ES-I3 (cell line): ENCODE data around the gene GAST.
A peak's percentile ranks its signal among the peaks of the same experiment; 100 is the strongest.
"Not testable (repeated sequence)": the region's sequence is repeated elsewhere in the genome, so short reads cannot be mapped to it uniquely, and the experiment has no call there.

Experiments used
- H3K36me3 ChIP-seq: 2 replicates; pipeline ENCODE4 v1.6.1; 2013; ENCODE audit warnings: mild to moderate bottlenecking, low read length, control low read depth, moderate library complexity; ENCODE audit not compliant: insufficient read depth
- H3K4me1 ChIP-seq: 2 replicates; pipeline ENCODE4 v1.6.1; 2013; ENCODE audit warnings: mild to moderate bottlenecking, control low read depth, low read length; ENCODE audit not compliant: insufficient read depth
- H3K9ac ChIP-seq: 2 replicates; pipeline ENCODE4 v1.6.1; 2013; ENCODE audit warnings: low read depth, mild to moderate bottlenecking, low read length, moderate library complexity
- H3K9me3 ChIP-seq: 2 replicates; pipeline ENCODE4 v1.6.1; 2013; ENCODE audit warnings: mild to moderate bottlenecking, low read length, moderate library complexity; ENCODE audit not compliant: control insufficient read depth, insufficient read depth

Gene GAST

DNA sequence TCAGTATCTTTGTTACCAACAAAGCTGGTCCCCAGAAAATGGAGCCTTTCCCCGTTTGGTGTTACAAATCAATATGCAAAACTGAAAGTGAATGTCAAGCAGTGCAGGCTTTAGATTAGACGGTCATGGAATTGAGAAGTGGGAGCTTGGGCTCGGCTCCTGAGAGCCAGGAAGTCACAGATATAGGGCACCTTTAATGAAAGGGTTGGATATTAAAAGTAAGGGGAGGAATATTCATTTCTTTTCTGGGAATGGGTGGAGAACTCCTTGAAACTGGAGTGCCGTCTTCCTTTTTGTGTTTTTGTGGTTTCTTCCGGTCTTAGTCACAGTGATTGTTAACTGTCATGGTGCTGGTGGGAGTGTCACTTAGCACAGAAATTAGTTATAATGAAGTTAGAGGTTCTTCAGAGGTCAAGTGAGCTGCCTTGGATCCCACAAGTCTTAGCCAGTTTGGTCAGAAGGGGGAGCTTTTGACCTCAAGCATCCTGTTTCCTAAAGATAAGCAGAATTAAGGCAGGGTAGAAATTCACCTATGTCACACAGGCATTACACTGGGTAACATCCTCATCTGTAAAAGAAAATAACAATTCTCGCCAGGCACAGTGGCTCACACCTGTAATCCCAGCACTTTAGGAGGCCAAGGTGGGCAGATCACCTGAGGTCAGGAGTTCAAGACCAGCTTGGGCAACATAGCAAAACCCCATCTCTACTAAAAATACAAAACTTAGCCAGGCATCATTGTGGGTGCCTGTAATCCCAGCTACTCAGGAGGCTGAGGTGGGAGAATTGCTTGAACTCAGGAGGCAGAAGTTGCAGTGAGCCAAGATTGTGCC, 33.0 kb upstream of the GAST start:
- H3K36me3 ChIP-seq: no peaks in the 10 kb centered on the region
- H3K9me3 ChIP-seq: no peaks in the 10 kb centered on the region
- H3K4me1 ChIP-seq: peaks cover 20% of the 10 kb centered on the region; the same call in 1 of the 2 replicates
- H3K9ac ChIP-seq: peak overlapping the region; percentile 14; the same call in 1 of the 2 replicates

DNA sequence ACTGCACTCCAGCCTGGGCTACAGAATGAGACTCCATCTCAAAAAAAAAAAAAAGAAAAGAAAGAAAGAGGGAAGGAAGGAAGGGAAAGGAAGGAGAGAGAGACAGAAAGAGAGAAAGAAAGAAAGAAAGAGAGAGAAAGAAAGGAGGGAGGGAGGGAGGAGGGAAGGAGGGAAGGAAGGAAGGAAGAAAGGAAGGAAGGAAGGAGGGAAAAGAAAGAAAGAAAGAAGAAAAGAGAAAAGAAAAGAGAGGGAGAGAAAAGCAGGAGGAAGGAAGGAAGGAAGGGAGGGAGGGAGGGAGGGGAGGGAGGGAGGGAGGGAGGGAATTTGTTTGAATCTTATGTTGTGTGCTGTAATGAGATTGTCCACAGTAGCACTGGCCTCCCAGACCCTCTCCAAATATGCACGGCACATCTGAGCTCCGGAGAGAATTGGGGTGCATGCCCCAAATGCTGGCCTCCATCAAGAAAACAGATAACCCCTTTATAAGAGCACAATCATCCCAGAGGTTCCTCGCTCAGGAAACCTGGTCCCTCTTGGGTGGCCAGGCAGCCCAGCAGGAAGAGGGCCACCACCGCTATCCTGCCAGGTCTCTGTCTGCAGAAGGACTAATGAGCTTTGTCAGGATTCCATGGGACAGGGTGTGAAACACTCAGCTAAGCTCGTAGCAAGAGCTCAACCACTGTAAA, 32.2 kb upstream of the GAST start:
- Histone ChIP-seq H3K36me3 (no peaks in the 10 kb centered on the region), H3K9me3 (no peaks in the 10 kb centered on the region), H3K9ac (no peak overlapping the region), H3K4me1 (peaks cover 20% of the 10 kb centered on the region; the same call in 1 of the 2 replicates)

DNA sequence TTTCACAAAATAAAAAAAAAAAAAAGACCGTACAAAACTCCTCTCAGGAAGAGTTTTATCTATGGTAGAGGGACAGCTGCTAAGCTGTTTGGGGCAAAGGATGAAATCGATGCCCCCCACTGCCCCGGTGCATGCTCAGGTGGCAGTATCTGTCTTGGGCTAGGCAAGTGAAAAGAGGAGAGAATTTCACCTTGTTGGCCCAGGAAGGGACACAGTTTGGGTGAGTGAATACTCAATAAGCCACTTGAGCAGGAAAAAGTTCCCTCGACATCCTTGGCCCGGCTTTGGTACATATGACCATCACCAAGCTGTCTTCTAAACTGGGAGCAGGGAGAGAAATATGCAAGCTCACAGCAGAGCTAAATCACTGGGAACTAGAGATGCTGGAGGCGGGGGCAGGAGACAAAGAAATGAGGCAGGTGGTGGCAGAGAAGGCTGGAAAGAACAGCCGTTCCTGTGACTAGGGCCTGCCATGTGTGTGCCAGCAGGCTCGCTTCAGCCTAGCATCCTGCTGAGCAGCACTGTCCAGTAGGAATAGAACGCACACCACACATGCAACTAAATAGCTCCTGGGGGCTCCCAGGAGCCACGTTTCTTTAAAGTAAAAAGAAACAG, 31.6 kb upstream of the GAST start:
- Histone ChIP-seq H3K9me3 (no peaks in the 10 kb centered on the region), H3K36me3 (no peaks in the 10 kb centered on the region), H3K9ac (no peak overlapping the region), H3K4me1 (peaks cover 20% of the 10 kb centered on the region; the same call in 1 of the 2 replicates)

DNA sequence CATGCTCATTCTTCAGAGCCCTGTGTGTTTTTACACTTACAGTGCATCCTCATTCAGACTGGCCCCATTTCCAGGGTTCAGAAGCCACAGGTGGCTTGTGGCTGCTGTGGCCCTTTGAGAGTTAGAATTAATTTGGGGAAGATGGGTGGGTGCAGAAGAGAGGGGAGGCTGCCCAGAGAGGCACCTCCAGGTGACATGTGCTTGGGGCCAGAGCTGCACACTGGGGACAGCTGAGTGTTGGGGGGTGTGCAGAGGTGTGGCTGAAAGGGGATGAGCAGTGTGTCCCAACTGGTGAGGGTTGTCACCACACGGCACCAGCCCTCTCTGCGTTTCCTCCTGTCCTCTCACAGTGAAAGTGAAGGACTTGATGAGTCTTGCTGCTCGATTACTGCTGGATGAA, 30.4 kb upstream of the GAST start:
- Histone ChIP-seq H3K9me3 (no peaks in the 10 kb centered on the region), H3K4me1 (peaks cover 20% of the 10 kb centered on the region; the same call in 1 of the 2 replicates), H3K36me3 (no peaks in the 10 kb centered on the region), H3K9ac (no peak overlapping the region)

DNA sequence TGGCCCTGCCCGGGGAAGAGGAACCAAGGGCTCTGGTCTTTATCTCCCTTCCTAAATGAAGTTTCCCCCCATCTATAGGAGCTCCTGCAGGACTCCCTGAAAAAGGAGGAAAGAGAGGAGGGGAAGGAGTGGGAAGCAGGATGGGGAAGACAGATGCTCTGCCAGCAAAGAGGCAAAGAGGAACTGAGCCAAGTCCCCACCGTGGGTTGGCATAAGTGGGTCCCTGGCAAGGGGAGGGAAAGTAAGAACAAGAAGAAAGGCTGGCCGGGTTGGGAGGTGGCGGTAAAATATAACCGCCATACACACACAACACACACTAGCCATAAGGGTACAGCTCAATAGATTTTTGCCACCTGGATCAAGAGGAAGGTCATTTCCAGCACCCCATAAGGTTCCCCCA, 29.5 kb upstream of the GAST start:
- H3K36me3 ChIP-seq: no peaks in the 10 kb centered on the region
- peaks cover 20% of the 10 kb centered on the region; the same call in 1 of the 2 replicates for H3K4me1 ChIP-seq
- H3K9me3 ChIP-seq: no peaks in the 10 kb centered on the region
- H3K9ac ChIP-seq: no peak overlapping the region

DNA sequence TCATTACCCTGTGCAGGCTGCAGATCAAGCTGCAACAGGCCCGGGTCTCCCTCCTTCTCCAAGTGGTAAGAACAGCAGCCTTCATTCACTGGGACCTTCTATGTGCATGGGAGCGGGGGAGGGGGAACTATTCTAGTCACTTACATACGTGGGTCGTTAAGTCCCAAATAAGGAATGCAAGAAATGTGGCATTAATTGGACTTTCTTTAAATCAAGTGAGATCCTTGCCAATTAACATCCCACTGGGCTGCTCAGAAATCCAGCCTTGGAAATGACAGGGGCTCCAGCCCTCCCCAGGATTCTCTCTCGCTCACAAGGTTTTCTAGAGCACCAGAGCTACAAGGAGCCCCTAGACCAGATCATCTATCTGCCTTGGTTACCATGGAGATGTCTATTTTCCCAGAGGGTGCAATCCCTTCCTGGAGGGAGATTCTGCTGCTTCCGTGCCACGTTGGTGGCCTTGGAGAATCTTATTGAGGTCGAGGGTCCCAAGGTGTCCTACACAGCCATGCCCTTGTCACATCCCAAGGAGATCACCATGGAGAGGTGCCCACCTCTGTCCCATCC, 28.6 kb upstream of the GAST start:
- peaks cover 20% of the 10 kb centered on the region; the same call in 1 of the 2 replicates for H3K4me1 ChIP-seq
- H3K36me3 ChIP-seq: no peaks in the 10 kb centered on the region
- H3K9me3 ChIP-seq: no peaks in the 10 kb centered on the region
- H3K9ac ChIP-seq: no peak overlapping the region

DNA sequence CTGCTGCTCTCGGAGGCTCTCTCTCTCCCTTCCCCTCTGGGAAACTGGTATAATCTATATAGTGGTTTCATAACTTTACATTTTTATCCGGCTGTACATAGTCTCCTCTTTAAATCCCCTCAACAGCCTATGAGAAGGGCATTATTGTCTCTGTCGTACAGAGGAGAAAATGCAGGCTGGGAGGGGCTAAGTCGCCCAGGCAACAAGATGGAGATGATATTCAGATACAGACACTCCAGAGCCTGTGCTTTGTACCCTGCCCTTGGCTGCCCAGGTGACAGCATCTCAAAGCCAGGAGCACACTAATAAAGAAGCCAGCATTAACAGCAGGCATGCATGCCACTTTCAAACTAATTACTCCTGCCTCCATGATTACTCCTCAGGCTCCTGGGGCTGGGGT, 28.1 kb upstream of the GAST start:
- Histone ChIP-seq H3K4me1 (peaks cover 15% of the 10 kb centered on the region; the same call in 1 of the 2 replicates), H3K9me3 (no peaks in the 10 kb centered on the region), H3K36me3 (no peaks in the 10 kb centered on the region), H3K9ac (no peak overlapping the region)

DNA sequence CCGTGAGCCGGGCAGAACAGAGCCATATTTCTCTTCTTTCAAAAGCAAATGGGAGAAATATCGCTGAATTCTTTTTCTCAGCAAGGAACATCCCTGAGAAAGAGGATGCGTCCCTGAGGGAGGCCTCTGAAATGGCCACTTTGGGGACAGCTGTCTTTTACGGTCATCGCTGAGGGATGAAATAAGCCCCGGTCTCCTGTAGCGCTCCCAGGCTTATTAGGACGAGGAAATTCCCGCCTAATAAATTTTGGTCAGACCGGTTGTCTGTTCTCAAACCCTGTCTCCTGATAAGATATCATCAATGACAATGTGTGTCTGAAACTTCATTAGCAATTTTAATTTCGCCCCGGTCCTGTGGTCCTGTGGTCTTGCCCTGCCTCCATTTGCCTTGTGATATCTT, 26.4 kb upstream of the GAST start:
- not testable (repeated sequence) for H3K4me1 ChIP-seq, H3K9ac ChIP-seq, H3K9me3 ChIP-seq
- H3K36me3 ChIP-seq: peaks cover 13% of the 10 kb centered on the region

DNA sequence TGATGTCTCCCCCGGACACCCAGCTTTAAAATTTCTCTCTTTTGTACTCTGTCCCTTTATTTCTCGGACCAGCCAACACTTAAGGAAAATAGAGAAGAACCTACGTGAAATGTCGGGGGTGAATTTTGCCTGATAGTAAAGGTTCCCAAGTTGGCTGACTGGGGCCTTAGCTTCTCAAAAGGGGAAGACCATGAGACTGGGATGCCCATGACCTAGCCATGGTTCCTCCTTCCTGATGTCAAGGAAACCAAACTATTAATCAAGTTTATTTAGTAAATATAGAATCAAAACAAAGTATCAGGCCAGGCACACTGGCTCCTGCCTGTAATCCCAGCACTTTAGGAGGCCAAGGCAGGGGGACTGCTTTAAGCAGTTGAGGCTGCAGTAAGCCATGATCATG, 25.9 kb upstream of the GAST start:
- H3K9me3 ChIP-seq: no peaks in the 10 kb centered on the region
- no peak overlapping the region for H3K9ac ChIP-seq
- peaks cover 18% of the 10 kb centered on the region for H3K36me3 ChIP-seq
- peaks cover 6% of the 10 kb centered on the region; the same call in 1 of the 2 replicates for H3K4me1 ChIP-seq

DNA sequence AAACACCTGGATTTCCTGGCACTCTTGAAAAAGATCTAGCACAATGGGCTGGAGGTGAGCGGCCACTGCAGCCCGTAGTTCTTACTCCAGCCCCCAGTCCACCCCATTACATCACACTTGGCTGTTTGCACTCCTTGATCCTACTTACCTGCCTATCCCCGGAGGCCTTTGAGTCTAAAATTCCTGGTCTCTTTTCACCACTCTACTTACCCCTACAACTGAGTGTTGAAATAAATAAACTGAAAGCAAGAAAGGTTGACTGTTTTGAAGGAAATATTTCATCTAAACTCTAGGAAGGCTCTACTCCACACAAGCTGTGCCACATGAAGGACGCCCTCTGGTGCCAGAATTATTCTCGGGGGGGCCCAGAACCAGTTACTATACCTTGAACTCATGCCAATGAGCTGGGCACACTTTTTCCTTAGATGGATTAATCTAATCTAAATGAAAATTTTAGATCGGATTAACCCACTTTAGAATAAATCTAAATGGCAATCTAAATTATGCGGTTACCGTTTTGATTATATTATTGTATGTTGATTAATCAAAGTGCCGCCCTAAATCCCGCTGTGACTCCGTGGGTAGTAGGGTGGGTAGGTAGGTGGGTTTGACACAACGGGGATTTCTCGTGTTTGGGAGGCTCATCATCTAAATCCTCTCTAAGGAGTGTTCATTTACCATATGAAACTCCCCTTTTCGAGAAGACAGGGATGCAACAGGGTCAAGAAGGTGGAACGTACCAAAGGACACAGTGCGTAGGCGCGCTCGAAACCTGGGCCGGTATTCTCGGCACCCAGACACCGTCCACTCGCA, 24.1 kb upstream of the GAST start:
- Histone ChIP-seq H3K36me3 (peaks cover 28% of the 10 kb centered on the region), H3K9ac (peak overlapping the region; percentile 79), H3K9me3 (no peaks in the 10 kb centered on the region)

DNA sequence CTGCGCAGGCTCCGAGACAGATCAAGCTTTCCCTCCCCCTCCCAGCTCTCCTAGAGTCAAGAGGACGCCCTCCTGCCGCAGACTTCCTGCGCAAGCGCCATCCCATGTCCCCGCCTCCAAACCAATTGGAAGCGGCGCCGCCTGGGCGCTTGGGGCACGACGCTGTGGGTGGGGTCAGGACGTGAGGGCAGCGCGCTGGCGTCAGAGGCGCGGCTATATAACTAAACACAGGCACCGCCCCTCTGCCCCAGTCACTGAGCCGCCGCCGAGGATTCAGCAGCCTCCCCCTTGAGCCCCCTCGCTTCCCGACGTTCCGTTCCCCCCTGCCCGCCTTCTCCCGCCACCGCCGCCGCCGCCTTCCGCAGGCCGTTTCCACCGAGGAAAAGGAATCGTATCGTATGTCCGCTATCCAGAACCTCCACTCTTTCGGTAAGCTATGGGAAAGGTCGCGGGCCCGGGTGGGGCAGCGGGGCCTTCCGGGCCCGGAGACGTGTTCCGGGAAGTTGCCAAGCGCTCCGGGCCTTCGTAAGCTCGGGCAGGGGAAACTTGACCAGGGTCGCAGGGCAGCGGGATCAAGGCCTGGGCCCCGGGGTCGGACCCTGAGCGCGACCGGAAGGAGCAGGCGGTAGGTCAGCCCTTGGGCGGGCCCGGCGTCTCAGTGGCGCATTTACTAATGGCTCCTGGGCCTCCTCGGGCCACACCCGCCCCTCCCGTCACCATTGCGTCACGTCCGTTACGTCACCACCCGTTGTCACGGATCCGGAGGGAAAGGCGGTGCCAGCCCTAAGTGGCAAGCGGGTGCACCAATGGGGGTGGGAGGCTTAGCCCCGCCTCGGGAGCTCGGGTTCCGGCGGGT, 23.3 kb upstream of the GAST start, which contains the start of gene EIF1:
Gene EIF1 (plus strand): TSS at position 245 of the 856 bp plus-strand sequence. CDS start 154 bp downstream, at position 399.
- H3K9me3 ChIP-seq: no peaks in the 10 kb centered on the region
- peaks cover 31% of the 10 kb centered on the region for H3K36me3 ChIP-seq
- peak within 1 kb of the TSS; percentile 79 for H3K9ac ChIP-seq
- H3K4me1 ChIP-seq: no peaks in the 10 kb centered on the region

More for the DNA sequence above, 24.1 kb upstream of the GAST start:
- H3K4me1 ChIP-seq: peaks cover 6% of the 10 kb centered on the region; the same call in 1 of the 2 replicates

DNA sequence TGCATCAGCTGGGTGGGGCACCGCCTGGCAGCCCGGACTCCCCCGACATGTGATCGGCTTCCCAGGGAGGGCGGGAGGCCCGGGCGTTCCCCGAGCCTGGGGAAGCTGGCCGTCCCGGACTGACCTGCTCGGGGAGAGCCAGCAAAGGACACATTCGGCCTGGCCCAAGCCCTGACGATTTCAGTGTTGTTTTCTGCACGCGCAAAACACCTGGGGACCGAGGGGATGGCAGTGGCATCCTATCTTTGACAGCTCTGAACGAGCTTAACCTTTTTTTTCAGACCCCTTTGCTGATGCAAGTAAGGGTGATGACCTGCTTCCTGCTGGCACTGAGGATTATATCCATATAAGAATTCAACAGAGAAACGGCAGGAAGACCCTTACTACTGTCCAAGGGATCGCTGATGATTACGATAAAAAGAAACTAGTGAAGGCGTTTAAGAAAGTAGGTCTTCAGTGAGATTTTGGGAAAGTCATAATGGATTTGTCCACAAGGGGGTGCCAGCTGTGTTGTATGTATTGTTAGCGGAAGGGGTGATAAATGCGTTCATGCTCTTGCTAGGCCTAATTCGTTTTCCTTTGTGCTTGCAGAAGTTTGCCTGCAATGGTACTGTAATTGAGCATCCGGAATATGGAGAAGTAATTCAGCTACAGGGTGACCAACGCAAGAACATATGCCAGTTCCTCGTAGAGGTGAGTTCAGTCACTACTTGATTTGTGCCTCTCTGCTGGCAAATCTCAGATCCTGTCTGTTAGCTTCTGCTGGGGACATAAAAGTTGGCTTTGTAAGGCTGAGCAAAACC, 22.4 kb upstream of the GAST start:
- peak overlapping the region; percentile 72 for H3K9ac ChIP-seq
- no peaks in the 10 kb centered on the region for H3K9me3 ChIP-seq
- no peaks in the 10 kb centered on the region for H3K4me1 ChIP-seq
- peaks cover 34% of the 10 kb centered on the region for H3K36me3 ChIP-seq
